CD14-positive monocyte (primary cell): ENCODE measurements around the gene UBE2QL1. TPM values are rescaled to one million over a fixed set of nuclear protein-coding genes. Genes with fewer than 3 reads are reported as not detected.

Experiments
- DNase-seq, 3 donors: peaks; one replicate each; pipeline ENCODE4 v3.0.0-alpha.2; 2011 to 2022
- H2AFZ ChIP-seq: 2 replicates; pipeline ENCODE4 v1.6.0; 2012; ENCODE audit warnings: mild to moderate bottlenecking, low read depth, low read length, inconsistent platforms; ENCODE audit not compliant: insufficient read depth, poor library complexity, severe bottlenecking
- H3K27ac ChIP-seq, 2 donors: 1 replicate in 1 of 2; 2 replicates in 1 of 2; pipeline ENCODE4 v1.5.1; 2012 to 2013; ENCODE audit warnings: low read length in 2 of 2, control low read depth in 1 of 2, inconsistent platforms in 1 of 2, low read depth in 1 of 2, mild to moderate bottlenecking in 1 of 2
- H3K27me3 ChIP-seq, 2 donors: one replicate each; pipeline versions ENCODE4 v1.6.0 to v1.6.1; 2011 to 2013; ENCODE audit warnings: low read length in 2 of 2; ENCODE audit not compliant: control insufficient read depth in 2 of 2, insufficient read depth in 2 of 2
- H3K36me3 ChIP-seq, 2 donors: replicated peaks in 1 of 2; 1 replicate in 1 of 2; 2 replicates in 1 of 2; pipeline versions ENCODE4 v1.5.1 to v1.6.1; 2012 to 2013; ENCODE audit warnings: low read length in 2 of 2, control low read depth in 1 of 2, inconsistent platforms in 1 of 2, mild to moderate bottlenecking in 1 of 2; ENCODE audit not compliant: insufficient read depth in 2 of 2, control insufficient read depth in 1 of 2
- H3K4me1 ChIP-seq, 2 donors: 1 replicate in 1 of 2; 2 replicates in 1 of 2; pipeline versions ENCODE4 v1.5.1 to v1.6.1; 2012 to 2013; ENCODE audit warnings: low read length in 2 of 2, control low read depth in 1 of 2, inconsistent platforms in 1 of 2, mild to moderate bottlenecking in 1 of 2, moderate library complexity in 1 of 2; ENCODE audit not compliant: insufficient read depth in 2 of 2, control insufficient read depth in 1 of 2
- H3K4me2 ChIP-seq: replicated peaks from 2 replicates; pipeline ENCODE3; 2012; ENCODE audit warnings: low read length, moderate library complexity, mild to moderate bottlenecking; ENCODE audit not compliant: poor library complexity, severe bottlenecking; ENCODE audit errors: extremely low read depth
- H3K4me3 ChIP-seq, 3 experiments: fragments of 200-600 bp in 1 of 3; sonication (generic) in 1 of 3; replicated peaks in 1 of 3; 1 replicate in 2 of 3; 2 replicates in 1 of 3; pipeline ENCODE4 v1.5.1; 2011 to 2013; ENCODE audit warnings: low read length in 3 of 3, mild to moderate bottlenecking in 3 of 3, control low read depth in 2 of 3, low read depth in 2 of 3, inconsistent platforms in 1 of 3, moderate library complexity in 1 of 3
- H3K79me2 ChIP-seq: 2 replicates; pipeline ENCODE4 v1.6.0; 2012; ENCODE audit warnings: mild to moderate bottlenecking, control low read depth, inconsistent platforms, low read length, moderate library complexity; ENCODE audit not compliant: insufficient read depth
- H3K9ac ChIP-seq: 2 replicates; pipeline ENCODE4 v1.6.0; 2017; ENCODE audit warnings: low read length, mild to moderate bottlenecking; ENCODE audit not compliant: insufficient read depth, poor library complexity, severe bottlenecking
- H3K9me3 ChIP-seq, 2 donors: replicated peaks in 1 of 2; 1 replicate in 1 of 2; 2 replicates in 1 of 2; pipeline versions ENCODE4 v1.5.1 to v1.6.1; 2012 to 2013; ENCODE audit warnings: low read length in 2 of 2, control low read depth in 1 of 2; ENCODE audit not compliant: control insufficient read depth in 1 of 2, insufficient read depth in 1 of 2
- H4K20me1 ChIP-seq: 2 replicates; pipeline ENCODE4 v1.6.0; 2012; ENCODE audit warnings: mild to moderate bottlenecking, low read length, control low read depth, moderate library complexity; ENCODE audit not compliant: insufficient read depth
- H3K27ac Mint-ChIP-seq, 7 donors: one replicate each; pipeline ENCODE4 v1.8.0; 2020; ENCODE audit warnings: mild to moderate bottlenecking in 7 of 7, mixed read lengths in 7 of 7, moderate library complexity in 6 of 7, inconsistent platforms in 2 of 7
- H3K27me3 Mint-ChIP-seq, 3 donors: one replicate each; pipeline ENCODE4 v1.8.0; 2021 to 2022; ENCODE audit warnings: low read depth in 3 of 3, mild to moderate bottlenecking in 3 of 3, mixed read lengths in 3 of 3, moderate library complexity in 3 of 3, inconsistent platforms in 1 of 3
- H3K36me3 Mint-ChIP-seq, 2 donors: one replicate each; pipeline ENCODE4 v1.8.0; 2020; ENCODE audit warnings: mixed read lengths in 2 of 2, inconsistent platforms in 1 of 2, mild to moderate bottlenecking in 1 of 2
- H3K4me1 Mint-ChIP-seq: one replicate; pipeline ENCODE4 v1.8.0; 2020; ENCODE audit warnings: mild to moderate bottlenecking, mixed read lengths
- H3K4me3 Mint-ChIP-seq, 2 donors: one replicate each; pipeline ENCODE4 v1.8.0; 2020; ENCODE audit warnings: mild to moderate bottlenecking in 2 of 2, mixed read lengths in 2 of 2, moderate library complexity in 1 of 2
- H3K9me3 Mint-ChIP-seq, 7 donors: one replicate each; pipeline ENCODE4 v1.8.0; 2020 to 2022; ENCODE audit warnings: mixed read lengths in 7 of 7, mild to moderate bottlenecking in 6 of 7, moderate library complexity in 6 of 7, inconsistent platforms in 2 of 7
- WGBS: methylation state at CpG from one replicate; pipeline ENCODE4 v1.1.5; 2013; ENCODE audit warnings: missing lambda C conversion rate; ENCODE audit not compliant: insufficient coverage; 5-methylcytosine and 5-hydroxymethylcytosine counted together
- intact Hi-C, 2 donors: fragments of 100-400 bp; cut with micrococcal nuclease; formaldehyde crosslinking; loops; one replicate each; pipeline versions ENCODE4 v1.15.0 to v1.15.1; 2023
- polyA plus RNA-seq, 3 donors: library from polyadenylated mRNA; depleted of rRNA in 1 of 3; unstranded in 2 of 3; stranded (reverse) in 1 of 3; fragments of 300-500 nt in 2 of 3; fragments of >200 nt in 1 of 3; fragmentation: Illumina TruSeq in 2 of 3; gene quantifications; 1 replicate in 2 of 3; 2 replicates in 1 of 3; pipeline ENCODE4 v1.2.3, GENCODE V29; 2012 to 2021
- TF ChIP-seq, protein P1 (sequence below): fragments of 200-600 bp; IDR thresholded peaks from one replicate; pipeline ENCODE4 v1.8.0; 2022; ENCODE audit warnings: antibody characterized with exemption, mild to moderate bottlenecking

UBE2QL1 gene
- polyA plus RNA-seq, 3 donors = not detected

DNA sequence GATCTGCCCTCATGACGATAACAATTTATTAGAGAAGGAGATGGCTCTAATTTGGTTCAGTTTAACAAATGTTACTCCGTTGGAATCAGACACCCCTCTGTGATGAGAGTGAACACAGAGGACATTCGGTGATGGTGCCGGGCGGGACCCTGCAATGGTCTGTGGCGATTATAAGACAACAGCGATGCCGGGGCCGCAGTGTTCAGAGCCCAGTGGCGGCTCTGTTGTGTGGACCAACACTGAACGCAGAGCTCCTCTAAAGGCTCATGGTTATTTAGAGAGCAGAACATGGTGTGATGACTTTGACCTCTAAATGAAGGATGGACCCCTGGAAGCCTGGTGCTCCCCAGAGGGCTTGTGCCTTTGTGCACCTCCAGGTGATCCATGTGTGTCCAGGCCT, 21.2 kb downstream of the UBE2QL1 start:
- TF ChIP-seq, protein P1, sequence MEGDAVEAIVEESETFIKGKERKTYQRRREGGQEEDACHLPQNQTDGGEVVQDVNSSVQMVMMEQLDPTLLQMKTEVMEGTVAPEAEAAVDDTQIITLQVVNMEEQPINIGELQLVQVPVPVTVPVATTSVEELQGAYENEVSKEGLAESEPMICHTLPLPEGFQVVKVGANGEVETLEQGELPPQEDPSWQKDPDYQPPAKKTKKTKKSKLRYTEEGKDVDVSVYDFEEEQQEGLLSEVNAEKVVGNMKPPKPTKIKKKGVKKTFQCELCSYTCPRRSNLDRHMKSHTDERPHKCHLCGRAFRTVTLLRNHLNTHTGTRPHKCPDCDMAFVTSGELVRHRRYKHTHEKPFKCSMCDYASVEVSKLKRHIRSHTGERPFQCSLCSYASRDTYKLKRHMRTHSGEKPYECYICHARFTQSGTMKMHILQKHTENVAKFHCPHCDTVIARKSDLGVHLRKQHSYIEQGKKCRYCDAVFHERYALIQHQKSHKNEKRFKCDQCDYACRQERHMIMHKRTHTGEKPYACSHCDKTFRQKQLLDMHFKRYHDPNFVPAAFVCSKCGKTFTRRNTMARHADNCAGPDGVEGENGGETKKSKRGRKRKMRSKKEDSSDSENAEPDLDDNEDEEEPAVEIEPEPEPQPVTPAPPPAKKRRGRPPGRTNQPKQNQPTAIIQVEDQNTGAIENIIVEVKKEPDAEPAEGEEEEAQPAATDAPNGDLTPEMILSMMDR = no peak
- no peak for DNase-seq
- no peaks in the 10 kb centered on the region for H3K36me3 ChIP-seq
- H3K27me3 ChIP-seq = no peaks in the 10 kb centered on the region
- H3K4me3 ChIP-seq = no peak overlapping the region
- H3K9me3 ChIP-seq = no peaks in the 10 kb centered on the region
- peaks cover 0 to 7% (median 4%) of the 10 kb centered on the region in 7 donors for H3K9me3 Mint-ChIP-seq
- H3K4me2 ChIP-seq = no peak overlapping the region
- H3K79me2 ChIP-seq = no peaks in the 10 kb centered on the region
- no peaks in the 10 kb centered on the region for H3K4me1 Mint-ChIP-seq
- H3K36me3 Mint-ChIP-seq = no peaks in the 10 kb centered on the region
- H3K4me1 ChIP-seq = no peaks in the 10 kb centered on the region
- no peak overlapping the region for H3K4me3 Mint-ChIP-seq
- H3K9ac ChIP-seq = no peak overlapping the region
- no peak overlapping the region for H3K27ac Mint-ChIP-seq
- H3K27ac ChIP-seq = no peak overlapping the region
- intact Hi-C loops = no loop called here
- peaks cover 4 to 21% (median 7%) of the 10 kb centered on the region in 3 donors for H3K27me3 Mint-ChIP-seq
- no peak overlapping the region for H2AFZ ChIP-seq
- WGBS = 95% methylated on average over 11 of the region's 11 CpGs
- no peaks in the 10 kb centered on the region for H4K20me1 ChIP-seq

DNA sequence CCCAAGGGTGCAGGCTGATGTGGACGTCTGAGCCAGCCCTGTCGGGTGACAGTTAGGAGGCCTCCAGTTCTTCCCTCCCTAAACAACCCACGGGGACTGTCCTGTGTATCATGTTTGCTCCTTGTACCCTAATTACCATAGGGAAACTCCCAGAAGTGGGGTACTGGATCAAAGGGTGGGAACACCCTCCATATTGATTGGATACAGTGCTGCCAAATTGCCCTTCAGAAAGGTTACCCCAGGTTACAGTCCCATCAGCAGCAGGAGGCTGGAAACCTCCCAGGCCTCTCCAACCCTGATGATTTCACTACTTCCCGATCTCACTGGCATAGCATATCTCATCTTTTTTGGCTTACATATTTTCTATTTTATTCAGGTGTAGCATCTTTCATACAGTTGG, 22.0 kb downstream of the UBE2QL1 start:
- Mint-ChIP-seq H3K4me1 (no peaks in the 10 kb centered on the region), H3K27me3 (peaks cover 3 to 21% (median 7%) of the 10 kb centered on the region in 3 donors), H3K9me3 (peaks cover 0 to 7% (median 4%) of the 10 kb centered on the region in 7 donors), H3K4me3 (no peak overlapping the region), H3K36me3 (no peaks in the 10 kb centered on the region), H3K27ac (no peak overlapping the region)
- Histone ChIP-seq H3K4me2 (no peak overlapping the region), H3K27me3 (no peaks in the 10 kb centered on the region), H2AFZ (no peak overlapping the region), H3K27ac (no peak overlapping the region), H3K4me3 (no peak overlapping the region), H3K9me3 (no peaks in the 10 kb centered on the region), H4K20me1 (no peaks in the 10 kb centered on the region), H3K36me3 (no peaks in the 10 kb centered on the region), H3K9ac (no peak overlapping the region), H3K4me1 (no peaks in the 10 kb centered on the region), H3K79me2 (no peaks in the 10 kb centered on the region)
- DNase-seq = no peak
- WGBS = 100% methylated on average over 1 of the region's 4 CpGs
- intact Hi-C loops = no loop called here
- TF ChIP-seq, protein P1 = no peak
